ENCODE results near the gene TIA1.
"Not testable (repeated sequence)": the region's sequence is repeated elsewhere in the genome, so short reads cannot be mapped to it uniquely, and the experiment has no call there.

TIA1 gene

GRCh38 chr2:70190418-70191243 lies 57.8 kb downstream of the TIA1 start, which contains the start of gene C2orf42:
TSS of gene C2orf42 (minus strand) at chr2:70191019. CDS start at chr2:70181985, 9,034 bp downstream.
- Histone ChIP-seq H3K36me3 (ENCODE audit: control insufficient read depth in 1 of 2, insufficient read depth in 2 of 2, low read depth in 1 of 2, low read length in 2 of 2) (no peaks in the 10 kb centered on the region), H3K18ac (ENCODE audit: low read depth in 1 of 2, low read length in 2 of 2) (peak within 1 kb of the TSS; percentile 67 to 88), H2AK5ac (ENCODE audit: low read length, severe bottlenecking) (no peak within 1 kb of the TSS), H4K8ac (ENCODE audit: low read length) (peak within 1 kb of the TSS; percentile 95), H3K23ac (ENCODE audit: low read length in 2 of 2) (peak within 1 kb of the TSS in 1 of 2 experiments; percentile 60), H2BK5ac (ENCODE audit: low read depth, low read length, poor library complexity, severe bottlenecking) (no peak within 1 kb of the TSS), H3K4ac (ENCODE audit: low read depth in 1 of 2, low read length in 2 of 2) (peak within 1 kb of the TSS in 1 of 2 experiments; percentile 55), H2BK15ac (ENCODE audit: low read depth, poor library complexity, severe bottlenecking) (no peak within 1 kb of the TSS), H3K4me3 (ENCODE audit: insufficient read depth in 1 of 2, low read depth in 1 of 2, low read length in 2 of 2) (peak within 1 kb of the TSS; percentile 81 to 100), H2AFZ (ENCODE audit: low read depth, low read length) (peak within 1 kb of the TSS; percentile 94), H3K9ac (ENCODE audit: low read length) (peak within 1 kb of the TSS; percentile 99), H2BK120ac (ENCODE audit: low read depth, low read length) (peak within 1 kb of the TSS; percentile 36), H2BK12ac (ENCODE audit: low read length in 2 of 2) (peak within 1 kb of the TSS in 1 of 2 experiments; percentile 38), H3K27me3 (ENCODE audit: control insufficient read depth in 1 of 2, insufficient read depth in 1 of 2, low read length in 2 of 2) (no peaks in the 10 kb centered on the region), H3K27ac (ENCODE audit: low read length, poor library complexity, severe bottlenecking) (peak within 1 kb of the TSS; percentile 70), H3K4me1 (ENCODE audit: control insufficient read depth, insufficient read depth, low read depth, low read length) (peaks cover 1% of the 10 kb centered on the region), H3K79me1 (replicated peaks; ENCODE audit: low read length, poor library complexity, severe bottlenecking) (no peaks in the 10 kb centered on the region), H4K91ac (ENCODE audit: low read length) (peak within 1 kb of the TSS; percentile 85), H3K9me3 (ENCODE audit: control insufficient read depth, low read length) (no peaks in the 10 kb centered on the region), H3K4me2 (ENCODE audit: low read length, poor library complexity, severe bottlenecking) (peak within 1 kb of the TSS; percentile 66), H3K14ac (ENCODE audit: low read length in 2 of 2) (peak within 1 kb of the TSS in 1 of 2 experiments; percentile 86)
- 1% methylated on average over 60 of the region's 60 CpGs for WGBS
- peak; percentile 98 for DNase-seq

- peaks cover 4% of the 10 kb centered on the region for H3K79me1 ChIP-seq (replicated peaks; ENCODE audit: low read length, poor library complexity, severe bottlenecking)
- WGBS, result 79% methylated on average over 4 of the region's 5 CpGs
- H3K27ac ChIP-seq (ENCODE audit: low read length, poor library complexity, severe bottlenecking), result no peak overlapping the region
- no peak overlapping the region for H3K18ac ChIP-seq (ENCODE audit: low read depth in 1 of 2, low read length in 2 of 2)
- H2BK15ac ChIP-seq (ENCODE audit: low read depth, poor library complexity, severe bottlenecking), result no peak overlapping the region
- H2AFZ ChIP-seq (ENCODE audit: low read depth, low read length), result no peak overlapping the region
- no peak overlapping the region for H4K8ac ChIP-seq (ENCODE audit: low read length)
- H3K4me3 ChIP-seq (ENCODE audit: insufficient read depth in 1 of 2, low read depth in 1 of 2, low read length in 2 of 2), result no peak overlapping the region
- H3K4me1 ChIP-seq (ENCODE audit: control insufficient read depth, insufficient read depth, low read depth, low read length), result peaks cover 1% of the 10 kb centered on the region
- H3K36me3 ChIP-seq (ENCODE audit: control insufficient read depth in 1 of 2, insufficient read depth in 2 of 2, low read depth in 1 of 2, low read length in 2 of 2), result no peaks in the 10 kb centered on the region
- no peak overlapping the region for H2BK5ac ChIP-seq (ENCODE audit: low read depth, low read length, poor library complexity, severe bottlenecking)
- H3K9me3 ChIP-seq (ENCODE audit: control insufficient read depth, low read length), result no peaks in the 10 kb centered on the region
- H3K27me3 ChIP-seq (ENCODE audit: control insufficient read depth in 1 of 2, insufficient read depth in 1 of 2, low read length in 2 of 2), result no peaks in the 10 kb centered on the region
- H2BK12ac ChIP-seq (ENCODE audit: low read length in 2 of 2), result no peak overlapping the region
- peak; percentile 15 for DNase-seq
- H2BK120ac ChIP-seq (ENCODE audit: low read depth, low read length), result no peak overlapping the region
- H3K9ac ChIP-seq (ENCODE audit: low read length), result no peak overlapping the region
- no peak overlapping the region for H3K4me2 ChIP-seq (ENCODE audit: low read length, poor library complexity, severe bottlenecking)
- no peak overlapping the region for H2AK5ac ChIP-seq (ENCODE audit: low read length, severe bottlenecking)
- no peak overlapping the region for H3K14ac ChIP-seq (ENCODE audit: low read length in 2 of 2)
- H3K4ac ChIP-seq (ENCODE audit: low read depth in 1 of 2, low read length in 2 of 2), result no peak overlapping the region
- no peak overlapping the region for H4K91ac ChIP-seq (ENCODE audit: low read length)
- H3K23ac ChIP-seq (ENCODE audit: low read length in 2 of 2), result no peak overlapping the region
Observed at GRCh38 chr2:70188460-70188859, 60.0 kb downstream of the TIA1 start.

- H3K9ac ChIP-seq (ENCODE audit: low read length); H3K4me1 ChIP-seq (ENCODE audit: control insufficient read depth, insufficient read depth, low read depth, low read length): not testable (repeated sequence)
Observed at GRCh38 chr2:70187170-70187569, 61.3 kb downstream of the TIA1 start.

GRCh38 chr2:70182689-70183088 lies 65.7 kb downstream of the TIA1 start:
- no peak overlapping the region for H3K9ac ChIP-seq (ENCODE audit: low read length)
- H4K8ac ChIP-seq (ENCODE audit: low read length), result no peak overlapping the region
- peaks cover 6% of the 10 kb centered on the region for H3K4me1 ChIP-seq (ENCODE audit: control insufficient read depth, insufficient read depth, low read depth, low read length)
- H3K4me2 ChIP-seq (ENCODE audit: low read length, poor library complexity, severe bottlenecking), result no peak overlapping the region
- no peaks in the 10 kb centered on the region for H3K9me3 ChIP-seq (ENCODE audit: control insufficient read depth, low read length)
- H2AFZ ChIP-seq (ENCODE audit: low read depth, low read length), result no peak overlapping the region
- H4K91ac ChIP-seq (ENCODE audit: low read length), result no peak overlapping the region
- no CpG with 5 or more reads among the region's 4 CpGs for WGBS
- H3K23ac ChIP-seq (ENCODE audit: low read length in 2 of 2), result no peak overlapping the region
- no peak overlapping the region for H2BK15ac ChIP-seq (ENCODE audit: low read depth, poor library complexity, severe bottlenecking)
- H3K27ac ChIP-seq (ENCODE audit: low read length, poor library complexity, severe bottlenecking), result no peak overlapping the region
- no peak overlapping the region for H2BK5ac ChIP-seq (ENCODE audit: low read depth, low read length, poor library complexity, severe bottlenecking)
- H3K4ac ChIP-seq (ENCODE audit: low read depth in 1 of 2, low read length in 2 of 2), result no peak overlapping the region
- no peaks in the 10 kb centered on the region for H3K27me3 ChIP-seq (ENCODE audit: control insufficient read depth in 1 of 2, insufficient read depth in 1 of 2, low read length in 2 of 2)
- H2BK120ac ChIP-seq (ENCODE audit: low read depth, low read length), result no peak overlapping the region
- peaks cover 7% of the 10 kb centered on the region for H3K79me1 ChIP-seq (replicated peaks; ENCODE audit: low read length, poor library complexity, severe bottlenecking)
- no peak overlapping the region for H3K4me3 ChIP-seq (ENCODE audit: insufficient read depth in 1 of 2, low read depth in 1 of 2, low read length in 2 of 2)
- H3K18ac ChIP-seq (ENCODE audit: low read depth in 1 of 2, low read length in 2 of 2), result no peak overlapping the region
- H3K14ac ChIP-seq (ENCODE audit: low read length in 2 of 2), result no peak overlapping the region
- DNase-seq, result no peak
- no peak overlapping the region for H2AK5ac ChIP-seq (ENCODE audit: low read length, severe bottlenecking)
- no peak overlapping the region for H2BK12ac ChIP-seq (ENCODE audit: low read length in 2 of 2)
- peaks cover 8 to 35% of the 10 kb centered on the region in 2 experiments for H3K36me3 ChIP-seq (ENCODE audit: control insufficient read depth in 1 of 2, insufficient read depth in 2 of 2, low read depth in 1 of 2, low read length in 2 of 2)

More at GRCh38 chr2:70187170-70187569, 61.3 kb downstream of the TIA1 start:
- not testable (repeated sequence) for H2BK120ac ChIP-seq (ENCODE audit: low read depth, low read length); H4K8ac ChIP-seq (ENCODE audit: low read length); H4K91ac ChIP-seq (ENCODE audit: low read length); H3K79me1 ChIP-seq (replicated peaks; ENCODE audit: low read length, poor library complexity, severe bottlenecking); H3K4me2 ChIP-seq (ENCODE audit: low read length, poor library complexity, severe bottlenecking); H3K4ac ChIP-seq (ENCODE audit: low read depth in 1 of 2, low read length in 2 of 2); H3K27ac ChIP-seq (ENCODE audit: low read length, poor library complexity, severe bottlenecking); H2BK12ac ChIP-seq (ENCODE audit: low read length in 2 of 2); H2AK5ac ChIP-seq (ENCODE audit: low read length, severe bottlenecking); H2AFZ ChIP-seq (ENCODE audit: low read depth, low read length); H2BK5ac ChIP-seq (ENCODE audit: low read depth, low read length, poor library complexity, severe bottlenecking); H2BK15ac ChIP-seq (ENCODE audit: low read depth, poor library complexity, severe bottlenecking); DNase-seq; H3K23ac ChIP-seq (ENCODE audit: low read length in 2 of 2); H3K18ac ChIP-seq (ENCODE audit: low read depth in 1 of 2, low read length in 2 of 2); H3K14ac ChIP-seq (ENCODE audit: low read length in 2 of 2); H3K27me3 ChIP-seq (ENCODE audit: control insufficient read depth in 1 of 2, insufficient read depth in 1 of 2, low read length in 2 of 2); H3K9me3 ChIP-seq (ENCODE audit: control insufficient read depth, low read length); H3K4me3 ChIP-seq (ENCODE audit: insufficient read depth in 1 of 2, low read depth in 1 of 2, low read length in 2 of 2); H3K36me3 ChIP-seq (ENCODE audit: control insufficient read depth in 1 of 2, insufficient read depth in 2 of 2, low read depth in 1 of 2, low read length in 2 of 2)
- over 99% methylated on average over 9 of the region's 9 CpGs for WGBS
